Measurements from ENCODE around the gene RANBP3L.

GRCh38 chr5:36276864-36277263, 24.8 kb downstream of the RANBP3L start:
- no peak for TF ChIP-seq CTCF (IDR thresholded peaks at IDR 0.05)
- TF ChIP-seq POLR2A (IDR thresholded peaks at IDR 0.05; ENCODE audit: low read length): no peak
- TF ChIP-seq ESRRA (IDR thresholded peaks at IDR 0.05; ENCODE audit: borderline replicate concordance, low read length): no peak
- TF ChIP-seq REST (IDR thresholded peaks at IDR 0.05): no peak
- TF ChIP-seq CHD4 (IDR thresholded peaks at IDR 0.05; ENCODE audit: borderline replicate concordance): no peak
- TF ChIP-seq KDM1A (IDR thresholded peaks at IDR 0.05; ENCODE audit: low read depth): no peak
- no peak for TF ChIP-seq GATA3 (IDR thresholded peaks at IDR 0.05; ENCODE audit: borderline replicate concordance)
- no peak for TF ChIP-seq HMGXB4 (CRISPR knock-in tag; IDR thresholded peaks at IDR 0.05; ENCODE audit: borderline replicate concordance)
- TF ChIP-seq CHD2 (IDR thresholded peaks at IDR 0.05; ENCODE audit: low read length, partially characterized antibody): no peak
- TF ChIP-seq MAZ (IDR thresholded peaks at IDR 0.05; ENCODE audit: borderline replicate concordance, low read depth, low read length): no peak
- TF ChIP-seq ELK1 (IDR thresholded peaks at IDR 0.05; ENCODE audit: low read depth, low read length): no peak
- TF ChIP-seq TP53 (CRISPR knock-in tag; IDR thresholded peaks at IDR 0.05): no peak
- TF ChIP-seq JUN (IDR thresholded peaks at IDR 0.05): no peak
- no peak for TF ChIP-seq JUNB (IDR thresholded peaks at IDR 0.05)

Data from A549 (cell line).